HepG2 (cell line): ENCODE measurements around the gene RETREG2. TPM values are rescaled to one million over a fixed set of nuclear protein-coding genes. Genes with fewer than 3 reads are reported as not detected.
A peak's percentile ranks its signal among the peaks of the same experiment; 100 is the strongest.

Source experiments
- ATF7 ChIP-seq, 2 experiments: fragments of 450-650 bp in 1 of 2; sonication (generic) in 1 of 2; formaldehyde crosslinking in 1 of 2; IDR thresholded peaks; 2 replicates each; pipeline versions ENCODE4 v1.4.0 to v1.6.1; 2016 to 2020; ENCODE audit warnings: antibody characterized with exemption in 1 of 2, mild to moderate bottlenecking in 1 of 2, missing genetic modification reagents in 1 of 2
- BRCA1 ChIP-seq: sonication (generic); formaldehyde crosslinking; IDR thresholded peaks from 2 replicates; pipeline ENCODE4 v1.4.0; 2020; ENCODE audit warnings: missing genetic modification reagents
- MATR3 ChIP-seq: sonication (generic); formaldehyde crosslinking; IDR thresholded peaks from 2 replicates; pipeline ENCODE4 v1.4.0; 2020; ENCODE audit warnings: missing genetic modification reagents
- MEIS1 ChIP-seq: sonication (generic); formaldehyde crosslinking; IDR thresholded peaks from 2 replicates; pipeline ENCODE4 v1.9.0; 2021; ENCODE audit warnings: mild to moderate bottlenecking, missing genetic modification reagents, moderate library complexity, borderline replicate concordance
- SALL1 ChIP-seq: sonication (generic); formaldehyde crosslinking; IDR thresholded peaks from 2 replicates; pipeline ENCODE4 v1.8.0; 2022; ENCODE audit warnings: mild to moderate bottlenecking, missing genetic modification reagents
- SMAD1 ChIP-seq: sonication (generic); formaldehyde crosslinking; IDR thresholded peaks from 2 replicates; pipeline ENCODE4 v1.4.0; 2020; ENCODE audit warnings: missing genetic modification reagents, low read depth, mild to moderate bottlenecking, borderline replicate concordance
- TCF12 ChIP-seq, 2 experiments: fragments of 450-650 bp in 1 of 2; sonication (generic) in 1 of 2; formaldehyde crosslinking in 1 of 2; IDR thresholded peaks; 2 replicates each; pipeline versions ENCODE4 v1.6.1 to v1.8.0; 2017 to 2022; ENCODE audit warnings: antibody characterized with exemption in 1 of 2, mild to moderate bottlenecking in 1 of 2, missing genetic modification reagents in 1 of 2, moderate library complexity in 1 of 2
- ZKSCAN1 ChIP-seq: fragments of 150-350 bp; IDR thresholded peaks from 2 replicates; pipeline ENCODE4 v1.6.1; 2014; ENCODE audit warnings: low read length
- ZNF33A ChIP-seq: sonication (generic); formaldehyde crosslinking; IDR thresholded peaks from 2 replicates; pipeline ENCODE4 v1.5.1; 2020; ENCODE audit warnings: missing genetic modification reagents, mild to moderate bottlenecking, moderate library complexity, borderline replicate concordance
- ZNF44 ChIP-seq: sonication (generic); formaldehyde crosslinking; IDR thresholded peaks from 2 replicates; pipeline ENCODE4 v1.5.1; 2020; ENCODE audit warnings: mild to moderate bottlenecking, missing genetic modification reagents
- ZNF660 ChIP-seq: sonication (generic); formaldehyde crosslinking; IDR thresholded peaks from 2 replicates; pipeline ENCODE4 v1.5.1; 2020; ENCODE audit warnings: mild to moderate bottlenecking, low read depth, missing genetic modification reagents, borderline replicate concordance
- ZNF749 ChIP-seq: sonication (generic); formaldehyde crosslinking; IDR thresholded peaks from 2 replicates; pipeline ENCODE4 v1.8.0; 2022; ENCODE audit warnings: mild to moderate bottlenecking, missing genetic modification reagents, moderate library complexity, borderline replicate concordance
- ZNF850 ChIP-seq: sonication (generic); formaldehyde crosslinking; conservative IDR thresholded peaks from 2 replicates; pipeline ENCODE4 v1.9.0; 2021; ENCODE audit warnings: mild to moderate bottlenecking, missing genetic modification reagents
- polyA plus RNA-seq, 8 experiments: library from polyadenylated mRNA; depleted of rRNA in 3 of 8; stranded (reverse) in 7 of 8; unstranded in 1 of 8; fragments of >200 nt; fragmentation: Illumina TruSeq in 4 of 8; extraction: Trizol in 4 of 8; gene quantifications; 2 replicates each; pipeline versions ENCODE4 v1.2.1 to v1.2.3, GENCODE V29; 2011 to 2016; ENCODE audit warnings: low read depth in 4 of 8, missing spikeins in 1 of 8, mixed read lengths in 1 of 8; ENCODE audit not compliant: insufficient read depth in 1 of 8
- total RNA-seq, 5 experiments: library from RNA; depleted of rRNA; stranded (reverse); fragments of >200 nt; fragmentation: Illumina TruSeq; extraction: Trizol; gene quantifications; 2 replicates each; pipeline ENCODE4 v1.2.3, GENCODE V29; 2016; ENCODE audit warnings: low read depth in 1 of 5
- TF ChIP-seq, protein P1 (sequence below): sonication (generic); formaldehyde crosslinking; IDR thresholded peaks from 2 replicates; pipeline ENCODE4 v1.8.1; 2022; ENCODE audit warnings: mild to moderate bottlenecking, missing genetic modification reagents
- TF ChIP-seq, protein P2 (sequence below), 2 experiments: fragments of 450-650 bp in 1 of 2; sonication (generic) in 1 of 2; formaldehyde crosslinking; IDR thresholded peaks; 2 replicates each; pipeline versions ENCODE4 v1.5.0 to v1.8.0; 2020 to 2022; ENCODE audit warnings: mild to moderate bottlenecking in 1 of 2, missing genetic modification reagents in 1 of 2
- TF ChIP-seq, protein P3 (sequence below): IDR thresholded peaks from 2 replicates; pipeline ENCODE4 v1.6.1; 2016; ENCODE audit warnings: low read depth, control low read depth
- TF ChIP-seq, protein P4 (sequence below): sonication (generic); formaldehyde crosslinking; IDR thresholded peaks from 2 replicates; pipeline ENCODE4 v1.5.1; 2020; ENCODE audit warnings: mild to moderate bottlenecking, missing genetic modification reagents, moderate library complexity
- TF ChIP-seq, protein P5 (sequence below), 2 experiments: sonication (generic) in 1 of 2; formaldehyde crosslinking in 1 of 2; IDR thresholded peaks; 2 replicates each; pipeline versions ENCODE4 v1.4.0 to v1.6.1; 2016 to 2020; ENCODE audit warnings: borderline replicate concordance in 1 of 2, low read depth in 1 of 2, mild to moderate bottlenecking in 1 of 2, missing genetic modification reagents in 1 of 2

RETREG2 gene
- total and polyA plus RNA-seq, 2 of the 13 experiments (the other 11 are each of a cell fraction or from before 2014, with no cell fraction given) = 86.0 to 134 TPM

DNA sequence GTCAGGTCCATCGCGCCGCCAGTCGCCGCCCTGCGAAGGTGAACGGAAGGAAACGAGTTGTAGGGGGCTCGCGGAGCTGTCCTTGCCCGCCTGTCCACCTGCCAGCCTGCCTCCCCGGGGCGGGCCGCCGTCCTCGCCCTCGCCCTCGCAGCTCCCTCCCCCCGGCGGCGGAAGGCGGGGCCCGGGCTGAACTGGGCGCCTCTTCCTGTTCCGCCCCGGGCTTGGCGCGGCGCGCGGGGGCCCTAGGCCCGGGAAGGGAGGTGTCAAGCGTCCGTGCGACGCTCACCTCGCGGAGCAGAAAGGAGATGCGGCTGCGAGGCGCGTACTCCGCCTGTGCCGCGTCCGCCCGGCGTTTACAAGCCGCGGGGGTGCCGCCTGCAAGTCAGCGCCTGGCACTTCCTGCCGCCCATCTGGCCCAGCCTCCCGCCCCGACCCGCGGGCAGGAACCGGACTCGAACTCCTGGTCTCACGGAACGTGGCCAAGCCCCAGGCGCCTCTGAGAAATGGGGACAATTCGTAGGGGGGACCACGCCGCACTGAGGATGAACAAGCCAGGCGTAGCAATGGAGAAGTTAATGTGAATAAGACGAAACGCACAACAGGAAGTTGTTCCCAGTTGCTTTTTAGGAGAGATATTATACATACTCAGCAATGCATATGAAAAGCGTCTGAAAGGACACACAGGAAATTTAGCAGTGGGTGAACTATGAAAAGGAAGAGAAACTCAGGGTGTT, 1.1 kb upstream of the RETREG2 start, which contains the start of gene CNPPD1 (continued):
- peak; percentile 99; the same call in 1 of the 2 replicates for TF ChIP-seq SMAD1
- TF ChIP-seq ZNF44 (CRISPR knock-in tag) = peak; percentile 15
- TF ChIP-seq, protein P1, sequence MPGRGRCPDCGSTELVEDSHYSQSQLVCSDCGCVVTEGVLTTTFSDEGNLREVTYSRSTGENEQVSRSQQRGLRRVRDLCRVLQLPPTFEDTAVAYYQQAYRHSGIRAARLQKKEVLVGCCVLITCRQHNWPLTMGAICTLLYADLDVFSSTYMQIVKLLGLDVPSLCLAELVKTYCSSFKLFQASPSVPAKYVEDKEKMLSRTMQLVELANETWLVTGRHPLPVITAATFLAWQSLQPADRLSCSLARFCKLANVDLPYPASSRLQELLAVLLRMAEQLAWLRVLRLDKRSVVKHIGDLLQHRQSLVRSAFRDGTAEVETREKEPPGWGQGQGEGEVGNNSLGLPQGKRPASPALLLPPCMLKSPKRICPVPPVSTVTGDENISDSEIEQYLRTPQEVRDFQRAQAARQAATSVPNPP (CRISPR knock-in tag) = no peak
- TF ChIP-seq, protein P2, sequence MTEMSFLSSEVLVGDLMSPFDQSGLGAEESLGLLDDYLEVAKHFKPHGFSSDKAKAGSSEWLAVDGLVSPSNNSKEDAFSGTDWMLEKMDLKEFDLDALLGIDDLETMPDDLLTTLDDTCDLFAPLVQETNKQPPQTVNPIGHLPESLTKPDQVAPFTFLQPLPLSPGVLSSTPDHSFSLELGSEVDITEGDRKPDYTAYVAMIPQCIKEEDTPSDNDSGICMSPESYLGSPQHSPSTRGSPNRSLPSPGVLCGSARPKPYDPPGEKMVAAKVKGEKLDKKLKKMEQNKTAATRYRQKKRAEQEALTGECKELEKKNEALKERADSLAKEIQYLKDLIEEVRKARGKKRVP (CRISPR knock-in tag; IDR thresholded peaks at IDR 0.05) = peak in 1 of 2 experiments; percentile 80; a peak in 2 of 4 replicates
- no peak for TF ChIP-seq TCF12 (IDR thresholded peaks at IDR 0.05)
- peak; percentile 89 for TF ChIP-seq TCF12 (CRISPR knock-in tag; IDR thresholded peaks at IDR 0.05)
- TF ChIP-seq MEIS1 (CRISPR knock-in tag) = peak; percentile 39
- TF ChIP-seq, protein P3, sequence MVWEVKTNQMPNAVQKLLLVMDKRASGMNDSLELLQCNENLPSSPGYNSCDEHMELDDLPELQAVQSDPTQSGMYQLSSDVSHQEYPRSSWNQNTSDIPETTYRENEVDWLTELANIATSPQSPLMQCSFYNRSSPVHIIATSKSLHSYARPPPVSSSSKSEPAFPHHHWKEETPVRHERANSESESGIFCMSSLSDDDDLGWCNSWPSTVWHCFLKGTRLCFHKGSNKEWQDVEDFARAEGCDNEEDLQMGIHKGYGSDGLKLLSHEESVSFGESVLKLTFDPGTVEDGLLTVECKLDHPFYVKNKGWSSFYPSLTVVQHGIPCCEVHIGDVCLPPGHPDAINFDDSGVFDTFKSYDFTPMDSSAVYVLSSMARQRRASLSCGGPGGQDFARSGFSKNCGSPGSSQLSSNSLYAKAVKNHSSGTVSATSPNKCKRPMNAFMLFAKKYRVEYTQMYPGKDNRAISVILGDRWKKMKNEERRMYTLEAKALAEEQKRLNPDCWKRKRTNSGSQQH (CRISPR knock-in tag) = peak; percentile 96
- peak; percentile 99 for TF ChIP-seq SALL1 (CRISPR knock-in tag)
- TF ChIP-seq ZNF850 (CRISPR knock-in tag) = peak; percentile 98
- TF ChIP-seq BRCA1 (CRISPR knock-in tag) = peak; percentile 93
- peak; percentile 96 for TF ChIP-seq ZNF749 (CRISPR knock-in tag)
- no peak for TF ChIP-seq ATF7 (IDR thresholded peaks at IDR 0.05)
- no peak for TF ChIP-seq ATF7 (CRISPR knock-in tag; IDR thresholded peaks at IDR 0.05)
- TF ChIP-seq ZNF660 (CRISPR knock-in tag) = peak; percentile 87; the same call in 1 of the 2 replicates
- 0 out of 2 replicates have a peak, but pooled peaks have one; percentile 10 for TF ChIP-seq ZNF33A (CRISPR knock-in tag)
- TF ChIP-seq, protein P4, sequence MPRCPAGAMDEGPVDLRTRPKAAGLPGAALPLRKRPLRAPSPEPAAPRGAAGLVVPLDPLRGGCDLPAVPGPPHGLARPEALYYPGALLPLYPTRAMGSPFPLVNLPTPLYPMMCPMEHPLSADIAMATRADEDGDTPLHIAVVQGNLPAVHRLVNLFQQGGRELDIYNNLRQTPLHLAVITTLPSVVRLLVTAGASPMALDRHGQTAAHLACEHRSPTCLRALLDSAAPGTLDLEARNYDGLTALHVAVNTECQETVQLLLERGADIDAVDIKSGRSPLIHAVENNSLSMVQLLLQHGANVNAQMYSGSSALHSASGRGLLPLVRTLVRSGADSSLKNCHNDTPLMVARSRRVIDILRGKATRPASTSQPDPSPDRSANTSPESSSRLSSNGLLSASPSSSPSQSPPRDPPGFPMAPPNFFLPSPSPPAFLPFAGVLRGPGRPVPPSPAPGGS = peak; percentile 95
- TF ChIP-seq ZKSCAN1 = no peak
- TF ChIP-seq, protein P5, sequence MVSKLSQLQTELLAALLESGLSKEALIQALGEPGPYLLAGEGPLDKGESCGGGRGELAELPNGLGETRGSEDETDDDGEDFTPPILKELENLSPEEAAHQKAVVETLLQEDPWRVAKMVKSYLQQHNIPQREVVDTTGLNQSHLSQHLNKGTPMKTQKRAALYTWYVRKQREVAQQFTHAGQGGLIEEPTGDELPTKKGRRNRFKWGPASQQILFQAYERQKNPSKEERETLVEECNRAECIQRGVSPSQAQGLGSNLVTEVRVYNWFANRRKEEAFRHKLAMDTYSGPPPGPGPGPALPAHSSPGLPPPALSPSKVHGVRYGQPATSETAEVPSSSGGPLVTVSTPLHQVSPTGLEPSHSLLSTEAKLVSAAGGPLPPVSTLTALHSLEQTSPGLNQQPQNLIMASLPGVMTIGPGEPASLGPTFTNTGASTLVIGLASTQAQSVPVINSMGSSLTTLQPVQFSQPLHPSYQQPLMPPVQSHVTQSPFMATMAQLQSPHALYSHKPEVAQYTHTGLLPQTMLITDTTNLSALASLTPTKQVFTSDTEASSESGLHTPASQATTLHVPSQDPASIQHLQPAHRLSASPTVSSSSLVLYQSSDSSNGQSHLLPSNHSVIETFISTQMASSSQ (IDR thresholded peaks at IDR 0.05; ENCODE audit: low read depth) = no peak
- TF ChIP-seq, protein P5 (CRISPR knock-in tag; IDR thresholded peaks at IDR 0.05; ENCODE audit: borderline replicate concordance) = peak; percentile 83; the same call in 1 of the 2 replicates
- no peak for TF ChIP-seq MATR3 (CRISPR knock-in tag)
